Stimulated activated CD8-positive, alpha-beta memory T cell treated with anti-CD3 and anti-CD28 coated beads, Interleukin-2, amount 100 ng/mL, for 48 hours (primary cell): ENCODE data around the gene SMIM5.
A peak's percentile ranks its signal among the peaks of the same experiment; 100 is the strongest.
"Not testable (repeated sequence)": the region's sequence is repeated elsewhere in the genome, so short reads cannot be mapped to it uniquely, and the experiment has no call there.

Experiments
- DNase-seq, 2 donors: peaks; one replicate each; pipeline ENCODE4 v3.0.0-alpha.2; 2020; ENCODE audit warnings: low read depth in 2 of 2

Gene SMIM5, protein sequence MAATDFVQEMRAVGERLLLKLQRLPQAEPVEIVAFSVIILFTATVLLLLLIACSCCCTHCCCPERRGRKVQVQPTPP

DNA sequence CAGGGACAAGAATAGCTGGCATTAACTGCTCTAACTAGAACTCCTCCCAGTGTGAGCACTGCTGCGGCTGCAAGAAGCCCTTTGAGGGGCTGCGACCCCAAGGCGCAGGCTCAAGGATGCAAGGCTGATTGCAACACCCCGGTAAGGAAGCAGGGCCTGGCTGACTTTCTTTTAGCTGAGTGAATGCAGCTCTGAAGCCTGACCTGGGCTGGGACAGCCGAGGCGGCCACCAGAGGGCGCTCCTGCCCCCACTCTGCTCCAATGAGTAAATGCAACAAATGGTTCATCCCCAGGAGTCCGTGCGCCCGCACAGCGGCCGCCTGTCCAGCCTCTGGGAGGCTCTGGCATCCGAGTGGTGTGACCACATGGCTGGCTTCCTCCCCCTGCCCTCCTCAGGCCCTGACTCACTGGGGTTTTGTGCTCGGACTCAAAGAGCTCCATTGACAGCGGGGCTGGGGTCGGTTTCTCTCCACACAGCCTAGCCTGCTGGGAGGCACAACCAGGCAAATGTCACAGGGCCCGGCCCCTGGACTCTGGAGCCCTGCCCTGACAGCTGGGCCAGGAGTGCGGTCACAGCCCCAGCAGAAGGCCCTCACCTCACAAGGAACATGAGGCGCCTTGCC lies at the start of gene SMIM5:
TSS of gene SMIM5 (plus strand) at position 572 of the 623 bp plus-strand sequence. CDS start 6,768 bp downstream, outside the sequence.
- peak; percentile 75 to 76 for DNase-seq

DNA sequence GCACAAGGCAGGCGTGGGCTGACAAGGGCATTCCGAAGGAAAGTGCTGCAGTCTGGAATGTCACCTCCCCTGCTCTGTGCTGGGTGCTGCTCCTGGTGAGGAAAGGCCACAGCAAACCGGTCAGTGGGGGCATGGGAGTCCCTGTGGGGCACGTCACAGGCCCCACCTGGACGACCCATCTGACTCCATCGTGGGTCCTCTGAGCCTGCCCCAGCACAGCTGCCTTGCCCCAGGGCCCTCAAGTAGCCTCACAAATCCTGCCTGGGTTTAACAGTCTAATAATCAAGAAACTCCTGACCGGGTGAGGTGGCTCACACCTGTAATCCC lies 48.4 kb upstream of the SMIM5 start:
- DNase-seq = no peak

DNA sequence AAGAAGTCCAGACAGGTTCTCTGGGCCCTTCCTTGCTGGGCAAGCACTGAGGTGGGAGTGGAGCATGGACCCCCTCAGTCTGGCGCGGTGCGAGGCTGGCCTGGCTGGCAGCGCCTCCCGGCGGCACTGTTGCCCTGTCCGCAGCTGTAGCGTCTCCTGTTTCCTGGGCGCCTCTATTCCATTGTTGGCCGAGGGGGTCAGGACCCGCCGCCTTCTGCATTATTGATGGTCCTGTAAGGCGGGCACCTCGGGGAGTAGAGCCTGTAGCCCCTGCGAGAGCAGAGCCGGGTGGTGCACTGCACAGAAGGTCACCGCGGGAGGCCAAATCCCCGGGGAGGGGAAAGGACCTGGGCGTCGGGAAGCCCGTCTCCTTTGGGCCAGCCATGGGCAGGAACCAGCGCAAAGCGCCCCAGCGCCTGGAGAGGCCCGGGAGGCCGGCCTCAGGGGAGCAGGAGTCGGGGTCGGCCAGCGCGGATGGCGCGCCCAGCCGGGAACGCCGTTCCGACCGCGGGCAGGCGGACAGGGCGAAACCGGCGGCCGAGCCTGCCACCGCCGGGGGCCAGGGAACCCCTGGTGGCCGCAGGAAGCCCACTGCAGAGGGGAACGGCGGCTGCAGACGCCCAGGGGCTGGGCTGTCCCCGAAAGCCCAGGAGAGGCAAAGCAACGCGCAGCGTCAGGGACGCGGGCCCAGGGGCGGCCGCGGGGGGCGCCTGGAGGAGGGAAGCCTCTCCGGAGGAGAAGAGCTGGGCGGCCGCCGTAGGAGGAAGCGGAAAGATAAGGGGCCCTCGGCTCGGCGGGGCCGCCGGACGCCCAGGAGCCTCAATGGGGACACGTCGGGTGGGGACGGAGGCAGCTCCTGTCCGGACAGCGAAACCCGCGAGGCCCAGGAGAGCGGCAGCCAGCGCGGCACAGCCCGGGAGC lies 45.3 kb upstream of the SMIM5 start, which contains the start of gene MYO15B:
TSS of gene MYO15B (plus strand) at position 126 of the 921 bp plus-strand sequence. CDS start at position 384, 258 bp downstream.
- peak; percentile 41 to 46 for DNase-seq

DNA sequence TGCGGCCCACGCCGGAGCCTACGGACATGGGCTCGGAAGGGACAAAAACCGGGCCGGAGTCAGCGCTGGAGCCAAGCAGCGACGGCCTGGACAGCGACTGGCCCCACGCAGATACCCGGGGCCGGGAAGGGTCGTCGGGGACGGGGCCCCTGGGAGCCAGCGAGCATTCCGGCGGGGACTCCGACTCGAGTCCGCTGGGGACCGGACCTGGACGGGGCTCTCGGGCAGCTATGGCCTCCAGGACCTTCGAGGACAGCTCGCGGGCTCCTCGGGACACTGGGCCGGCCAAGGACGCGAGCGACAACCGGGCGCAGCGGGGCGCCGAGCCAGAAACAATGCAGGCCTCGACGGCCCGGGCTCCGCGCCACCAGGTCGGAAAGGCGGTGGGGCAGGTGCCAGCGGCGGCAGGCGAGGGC lies 44.6 kb upstream of the SMIM5 start:
- DNase-seq = no peak

DNA sequence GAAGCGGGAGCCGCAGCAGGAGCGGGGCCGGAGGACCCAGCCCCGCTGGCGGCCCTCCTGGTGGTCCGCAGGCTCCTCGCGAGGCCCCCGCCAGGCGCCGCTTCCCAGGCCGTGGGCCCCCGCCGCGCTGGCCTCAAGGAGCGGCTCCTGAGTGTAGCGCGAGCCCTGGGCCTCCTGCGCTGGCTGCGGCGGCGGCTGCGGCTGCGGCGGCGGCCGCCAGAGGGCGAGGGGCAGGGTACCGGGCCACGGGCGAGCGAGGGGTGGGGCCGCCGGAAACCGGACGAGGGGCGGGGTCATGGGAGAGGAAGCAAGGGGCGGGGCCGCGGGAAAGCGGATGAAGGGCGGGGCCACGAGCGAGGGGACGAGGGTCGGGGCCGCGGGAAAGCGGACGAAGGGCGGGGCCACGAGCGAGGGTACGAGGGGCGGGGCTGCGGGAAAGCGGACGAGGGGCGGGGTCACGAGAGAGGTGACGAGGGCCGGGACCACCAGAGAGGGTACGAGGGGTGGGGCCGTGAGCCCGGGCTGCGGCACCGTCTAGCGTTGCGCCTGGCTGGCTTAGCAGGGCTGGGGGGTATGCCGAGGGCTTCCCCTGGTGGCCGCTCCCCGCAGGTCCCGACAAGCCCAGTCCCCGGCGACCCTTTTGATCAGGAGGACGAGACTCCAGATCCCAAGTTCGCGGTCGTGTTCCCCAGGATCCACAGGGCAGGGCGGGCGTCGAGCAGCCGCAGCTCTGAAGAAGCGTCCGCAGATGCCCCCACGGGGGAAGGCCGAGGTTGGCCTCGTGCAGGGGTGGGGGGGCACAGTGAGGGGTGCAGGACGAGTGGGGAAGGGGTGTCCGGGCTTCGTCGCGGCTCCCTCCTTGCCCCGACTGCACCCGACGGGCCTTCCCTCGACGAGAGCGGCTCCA lies 44.0 kb upstream of the SMIM5 start:
- peak; percentile 97 to 99 for DNase-seq

DNA sequence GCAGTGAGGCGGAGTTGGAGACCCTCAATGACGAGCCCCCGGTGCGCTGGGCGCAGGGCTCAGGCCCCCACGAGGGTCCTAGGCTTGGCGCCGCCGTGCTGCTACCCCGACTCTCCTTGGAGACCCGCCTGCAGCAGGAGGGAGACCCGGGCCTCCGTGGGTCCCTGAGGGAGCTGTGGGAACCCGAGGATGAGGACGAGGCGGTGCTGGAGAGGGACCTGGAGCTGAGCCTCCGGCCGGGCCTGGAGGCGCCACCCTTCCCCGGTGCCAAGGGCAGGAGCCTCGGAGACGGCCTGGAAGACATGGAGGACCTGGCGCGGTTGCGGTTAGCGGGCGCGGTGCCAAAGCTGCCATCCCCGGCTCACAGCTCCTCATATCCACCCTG lies 43.3 kb upstream of the SMIM5 start:
- no peak for DNase-seq

DNA sequence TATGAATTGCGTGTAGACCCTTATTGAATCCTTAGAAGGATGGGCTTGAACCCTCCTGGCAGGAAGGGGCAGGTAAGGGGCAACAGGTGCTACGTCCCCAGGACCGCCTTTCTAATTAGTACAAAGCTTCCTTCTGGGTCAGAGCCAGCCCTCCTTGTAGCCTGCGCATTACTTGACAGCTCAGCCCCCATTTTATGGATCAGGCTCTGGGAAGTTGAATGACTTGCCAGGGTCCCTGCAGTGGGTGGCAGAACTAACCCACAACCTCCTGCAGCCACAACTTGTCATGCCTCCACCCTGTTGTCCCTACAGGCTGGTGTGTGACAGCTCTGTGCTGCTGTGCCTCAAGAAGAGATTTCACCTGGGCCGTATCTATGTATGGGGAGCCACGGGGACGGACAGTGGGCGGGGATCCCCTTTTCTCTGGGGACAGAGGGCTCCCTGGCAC lies 42.9 kb upstream of the SMIM5 start:
- no peak for DNase-seq

DNA sequence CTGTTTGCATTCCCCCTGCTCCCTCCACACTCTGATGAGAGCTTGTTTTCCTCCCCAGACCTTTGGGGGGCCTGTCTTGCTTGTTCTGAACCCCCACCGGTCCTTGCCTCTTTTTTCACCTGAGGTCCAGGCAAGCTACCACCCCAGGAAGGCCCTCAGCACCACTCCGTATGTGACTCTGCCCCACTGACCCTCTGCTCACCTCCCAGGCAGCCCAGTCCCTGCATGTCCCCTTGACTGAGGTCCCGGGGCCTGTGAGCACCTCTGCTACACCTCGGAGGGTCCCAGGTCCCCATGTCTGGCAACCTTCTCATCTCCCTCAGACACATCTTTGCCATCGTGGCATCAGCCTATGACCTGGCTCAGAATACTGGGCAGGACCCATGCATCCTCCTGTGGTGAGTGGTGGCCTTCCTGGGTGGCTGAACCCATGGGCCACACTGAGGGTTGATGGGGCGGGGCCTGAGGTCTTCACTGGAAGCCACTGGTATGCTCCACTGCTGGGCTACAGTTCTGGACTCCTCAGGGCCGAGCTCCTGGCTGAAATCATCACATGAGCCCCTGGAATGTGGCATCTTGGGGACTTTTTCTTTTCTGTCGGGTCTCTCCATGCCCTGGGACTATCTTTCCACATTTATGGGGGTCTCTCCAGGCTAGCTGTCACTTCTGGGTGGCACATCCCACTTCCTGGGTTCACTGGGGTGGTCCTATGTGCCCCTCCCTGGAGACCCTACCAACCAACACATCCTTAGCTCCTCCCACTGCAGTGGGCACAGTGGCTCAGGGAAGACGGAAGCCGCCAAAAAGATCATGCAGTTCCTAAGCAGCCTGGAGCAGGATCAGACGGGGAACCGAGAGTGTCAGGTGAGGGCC lies 42.1 kb upstream of the SMIM5 start:
- DNase-seq = no peak

DNA sequence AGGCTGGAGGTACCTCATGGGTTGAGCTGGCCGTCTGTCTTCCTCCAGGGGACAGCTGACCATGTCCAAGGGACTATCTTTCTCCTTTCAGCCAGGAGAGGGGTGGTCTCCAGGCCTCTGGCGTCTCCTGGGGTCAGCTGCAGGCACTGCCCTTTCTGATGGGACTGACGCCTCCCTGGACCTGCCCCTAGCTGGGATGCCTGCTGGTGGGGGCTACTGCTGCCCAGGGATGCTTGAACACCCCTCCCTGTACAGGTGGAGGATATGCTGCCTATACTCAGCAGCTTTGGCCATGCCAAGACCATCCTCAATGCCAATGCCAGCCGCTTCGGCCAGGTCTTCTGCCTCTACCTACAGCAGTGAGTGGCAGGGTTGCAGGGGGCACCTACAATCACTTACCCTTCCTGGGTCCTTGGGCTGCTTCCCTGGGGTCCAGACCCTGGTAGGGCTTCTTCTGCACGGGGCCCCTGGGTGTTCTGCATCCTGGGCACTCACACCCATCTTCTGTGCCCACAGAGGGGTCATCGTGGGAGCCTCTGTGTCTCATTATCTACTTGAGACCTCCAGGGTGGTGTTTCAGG lies 41.4 kb upstream of the SMIM5 start:
- no peak for DNase-seq

DNA sequence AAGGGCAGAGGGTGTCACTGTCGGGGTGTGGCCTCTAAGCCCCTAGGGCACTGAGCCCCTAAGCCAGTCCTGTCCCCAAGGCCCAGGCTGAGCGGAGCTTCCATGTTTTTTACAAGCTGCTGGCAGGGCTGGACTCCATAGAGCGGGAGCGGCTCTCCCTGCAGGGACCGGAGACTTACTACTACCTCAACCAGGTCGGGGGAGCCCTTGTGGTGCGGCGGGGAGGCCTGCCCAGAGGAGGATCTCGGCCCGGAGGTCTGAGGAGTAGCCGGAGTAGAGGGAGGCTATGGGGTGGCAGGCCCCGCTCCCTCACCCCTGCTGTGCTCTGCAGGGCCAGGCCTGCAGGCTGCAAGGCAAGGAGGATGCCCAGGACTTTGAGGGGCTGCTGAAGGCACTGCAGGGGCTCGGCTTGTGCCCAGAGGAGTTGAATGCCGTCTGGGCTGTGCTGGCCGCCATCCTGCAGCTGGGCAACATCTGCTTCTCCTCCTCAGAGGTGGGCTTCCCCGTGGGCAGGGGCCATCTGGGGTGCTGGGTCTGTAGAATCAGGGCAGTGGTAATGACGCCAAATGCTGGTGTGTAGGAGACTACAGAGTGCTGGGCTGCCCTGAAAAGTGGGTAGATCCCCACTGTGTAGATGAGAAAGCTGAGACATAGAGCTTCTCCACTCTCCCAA lies 40.8 kb upstream of the SMIM5 start:
- DNase-seq = no peak

DNA sequence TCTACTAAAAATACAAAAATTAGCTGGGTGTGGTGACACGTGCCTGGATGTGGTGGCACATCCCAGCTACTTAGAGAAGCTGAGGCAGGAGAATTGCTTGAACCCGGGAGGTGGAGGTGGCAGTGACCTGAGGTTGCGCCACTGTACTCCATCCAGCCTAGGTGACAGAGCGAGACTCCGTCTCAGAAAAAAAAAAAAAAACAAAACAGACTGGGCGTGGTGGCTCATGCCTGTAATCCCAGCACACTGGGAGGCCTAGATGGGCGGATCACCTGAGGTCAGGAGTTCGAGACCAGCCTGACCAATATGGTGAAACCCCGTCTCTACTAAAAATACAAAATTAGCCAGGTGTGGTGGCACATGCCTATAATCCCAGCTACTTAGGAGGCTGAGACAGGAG lies 39.8 kb upstream of the SMIM5 start:
- not testable (repeated sequence) for DNase-seq

DNA sequence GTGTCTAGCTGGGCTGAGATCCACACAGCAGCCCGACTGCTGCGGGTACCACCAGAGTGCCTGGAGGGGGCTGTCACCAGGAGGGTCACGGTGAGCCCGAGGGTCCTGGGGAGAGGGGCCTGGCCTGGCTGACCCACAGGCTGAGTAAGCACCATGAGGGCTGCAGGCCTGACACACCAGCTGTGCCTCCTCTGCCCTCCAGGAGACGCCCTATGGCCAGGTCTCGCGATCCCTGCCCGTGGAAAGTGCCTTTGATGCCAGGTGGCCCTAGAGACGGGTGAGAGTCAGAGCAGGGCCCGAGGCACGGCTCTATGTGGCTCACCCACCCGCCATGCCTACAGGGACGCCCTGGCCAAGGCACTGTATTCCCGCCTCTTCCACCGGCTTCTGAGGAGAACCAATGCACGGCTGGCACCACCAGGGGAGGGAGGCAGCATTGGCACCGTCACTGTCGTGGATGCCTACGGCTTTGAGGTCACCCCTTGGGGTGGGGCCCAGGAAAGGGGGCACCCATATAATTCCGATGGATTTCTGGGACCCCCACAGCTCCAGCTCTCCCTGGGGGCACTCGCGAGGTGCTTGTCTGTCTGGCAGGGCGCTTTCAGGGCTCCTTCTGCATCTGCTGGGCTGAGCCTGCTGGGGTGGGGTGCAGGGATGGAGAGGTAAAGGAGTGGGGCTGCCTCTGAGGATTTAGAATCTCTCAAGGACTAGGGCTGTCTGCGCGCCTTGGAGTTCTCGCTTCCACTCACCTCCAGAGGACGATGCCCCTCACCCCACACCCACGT lies 38.5 kb upstream of the SMIM5 start:
- DNase-seq = no peak

DNA sequence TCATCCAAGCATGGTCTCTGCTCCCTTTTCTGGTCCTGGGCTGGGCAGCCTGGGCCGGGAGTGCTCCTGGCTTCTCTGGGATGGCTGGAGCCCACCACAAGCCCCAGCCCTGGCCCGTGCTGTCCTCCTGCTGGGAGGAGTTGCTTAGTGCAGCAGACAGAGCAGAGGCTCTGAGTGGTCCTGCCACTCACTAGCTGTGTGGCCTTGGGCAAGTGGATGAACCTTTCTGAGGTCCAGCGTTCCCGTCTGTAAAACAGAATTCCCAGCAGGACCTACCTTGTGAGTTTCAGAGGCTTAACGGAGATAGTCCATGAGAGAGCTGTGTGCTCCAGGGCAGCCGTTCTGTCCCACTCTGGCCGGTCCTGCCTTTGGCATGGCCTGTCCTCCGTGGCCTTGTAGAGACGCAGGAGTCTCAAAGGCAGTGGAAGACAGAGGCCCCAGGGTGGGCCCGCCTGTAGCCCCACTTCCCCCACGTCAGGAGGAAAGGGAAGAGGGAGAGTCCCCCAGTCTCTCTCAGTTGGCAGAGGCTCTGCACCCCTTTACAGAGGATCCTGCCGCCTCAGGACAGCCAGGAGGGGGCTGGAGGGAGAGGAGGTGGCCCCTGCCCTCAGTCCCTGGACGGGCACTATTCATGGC lies 37.8 kb upstream of the SMIM5 start:
- DNase-seq = no peak

DNA sequence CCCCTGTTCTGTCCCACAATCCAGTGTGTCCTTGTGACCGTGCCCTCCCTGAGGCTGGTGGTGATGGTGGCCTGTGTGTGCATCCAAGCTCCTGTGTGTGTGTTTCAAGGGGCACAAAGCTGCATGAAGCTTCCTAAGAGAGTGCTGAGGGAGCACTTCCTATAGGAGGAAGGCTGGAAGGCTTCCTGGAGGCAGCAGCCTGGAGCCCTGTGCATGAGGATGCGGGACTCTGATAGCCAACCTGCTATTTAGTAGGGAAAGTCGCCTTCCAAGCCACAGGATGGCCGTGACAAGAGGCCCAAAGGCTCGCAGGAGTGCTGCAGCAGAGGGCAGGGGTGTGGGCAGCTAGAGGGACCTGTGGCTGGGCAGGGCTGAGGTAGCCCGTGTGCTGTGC lies 37.3 kb upstream of the SMIM5 start:
- DNase-seq = no peak

DNA sequence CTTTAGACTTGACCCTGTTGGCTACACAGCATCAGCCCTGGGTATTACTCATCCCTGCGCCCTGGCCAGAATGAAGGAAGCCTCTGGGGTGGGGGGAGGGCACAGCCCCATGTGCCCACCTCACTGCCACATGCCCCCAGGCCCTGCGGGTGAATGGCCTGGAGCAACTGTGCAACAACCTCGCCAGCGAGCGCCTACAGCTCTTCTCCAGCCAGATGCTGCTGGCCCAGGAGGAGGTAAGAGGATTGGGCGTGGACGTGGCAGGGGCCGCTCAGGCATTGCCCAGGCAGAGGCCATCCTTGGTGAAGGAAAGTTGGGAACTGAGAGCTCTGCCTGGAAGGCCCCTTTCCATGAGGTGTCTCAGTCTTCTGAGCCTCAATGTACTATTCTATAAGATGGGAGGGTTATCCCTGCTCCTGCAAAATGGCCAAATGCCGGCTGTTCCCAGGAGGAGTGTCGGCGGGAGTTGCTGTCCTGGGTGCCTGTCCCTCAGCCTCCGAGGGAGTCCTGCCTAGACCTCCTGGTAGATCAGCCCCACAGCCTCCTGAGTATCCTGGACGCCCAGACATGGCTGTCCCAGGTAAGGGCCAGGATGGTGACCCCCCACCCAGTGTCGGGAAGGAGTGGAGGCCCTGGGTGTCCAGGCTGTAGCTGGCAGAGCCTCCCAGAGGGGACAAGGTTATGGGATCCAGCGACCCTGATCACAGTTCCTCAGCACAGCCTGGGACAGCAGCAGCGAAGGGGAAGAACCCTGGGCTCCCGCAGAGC lies 36.7 kb upstream of the SMIM5 start:
- no peak for DNase-seq

DNA sequence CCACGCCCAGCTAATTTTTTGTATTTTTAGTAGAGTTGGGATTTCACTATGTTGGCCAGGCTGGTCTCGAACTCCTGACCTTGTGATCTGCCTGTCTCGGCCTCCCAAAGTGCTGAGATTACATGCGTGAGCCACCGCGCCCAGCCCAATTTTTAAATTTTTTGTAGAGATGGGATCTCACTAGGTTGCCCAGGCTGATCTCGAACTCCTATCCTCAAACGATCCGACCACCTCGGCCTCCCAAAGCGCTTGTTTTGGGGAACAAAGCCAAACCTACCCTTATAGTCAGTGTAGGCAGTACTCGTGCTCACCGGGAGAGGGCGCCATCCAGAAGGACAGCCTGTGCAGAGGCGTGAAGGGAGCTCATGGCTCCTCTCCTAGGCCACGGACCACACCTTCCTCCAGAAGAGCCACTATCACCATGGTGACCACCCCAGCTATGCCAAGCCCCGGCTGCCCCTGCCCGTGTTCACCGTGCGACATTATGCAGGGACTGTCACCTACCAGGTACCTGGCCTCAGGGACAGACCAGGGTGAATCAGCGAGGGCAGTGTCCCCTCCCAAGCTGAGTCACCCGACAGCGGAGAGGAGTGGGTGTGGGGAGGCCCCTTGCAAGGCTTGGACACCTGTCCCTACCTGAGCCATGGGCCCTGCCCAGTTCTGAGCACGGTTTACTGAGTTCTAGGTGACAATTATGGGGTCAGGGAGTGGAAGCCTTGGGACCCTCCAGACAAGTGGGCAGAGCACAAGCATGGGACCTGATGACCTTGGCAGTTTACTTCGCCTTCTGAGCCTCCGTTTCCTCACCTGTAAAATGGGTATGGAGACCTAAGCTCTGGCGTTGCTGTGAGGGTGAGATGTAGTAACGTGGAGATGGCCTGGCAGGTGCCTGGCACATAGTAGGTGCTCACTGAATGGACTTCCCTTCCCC lies 31.9 kb upstream of the SMIM5 start:
- DNase-seq = peak; percentile 49 to 52

DNA sequence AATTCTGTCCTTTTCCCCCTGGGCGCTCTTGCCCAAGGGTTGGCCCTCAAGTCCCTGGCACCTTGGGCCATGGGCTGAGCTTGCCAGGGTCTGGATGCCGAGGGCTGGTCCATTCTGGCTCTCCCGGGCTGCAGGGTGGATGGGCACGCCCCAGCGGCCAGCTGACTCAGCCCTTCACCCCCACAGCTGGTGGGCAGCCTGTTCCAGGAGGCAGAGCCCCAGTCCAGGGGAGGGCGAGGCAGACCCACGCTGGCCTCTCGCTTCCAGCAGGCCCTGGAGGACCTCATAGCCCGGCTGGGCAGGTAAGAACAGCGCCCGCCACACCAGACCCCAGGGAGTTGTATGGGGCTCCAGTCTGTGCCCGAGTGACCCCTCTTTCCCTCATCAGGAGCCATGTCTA lies 30.6 kb upstream of the SMIM5 start:
- DNase-seq = no peak
